ENCODE data around the gene CXCR5.

Gene CXCR5

DNA sequence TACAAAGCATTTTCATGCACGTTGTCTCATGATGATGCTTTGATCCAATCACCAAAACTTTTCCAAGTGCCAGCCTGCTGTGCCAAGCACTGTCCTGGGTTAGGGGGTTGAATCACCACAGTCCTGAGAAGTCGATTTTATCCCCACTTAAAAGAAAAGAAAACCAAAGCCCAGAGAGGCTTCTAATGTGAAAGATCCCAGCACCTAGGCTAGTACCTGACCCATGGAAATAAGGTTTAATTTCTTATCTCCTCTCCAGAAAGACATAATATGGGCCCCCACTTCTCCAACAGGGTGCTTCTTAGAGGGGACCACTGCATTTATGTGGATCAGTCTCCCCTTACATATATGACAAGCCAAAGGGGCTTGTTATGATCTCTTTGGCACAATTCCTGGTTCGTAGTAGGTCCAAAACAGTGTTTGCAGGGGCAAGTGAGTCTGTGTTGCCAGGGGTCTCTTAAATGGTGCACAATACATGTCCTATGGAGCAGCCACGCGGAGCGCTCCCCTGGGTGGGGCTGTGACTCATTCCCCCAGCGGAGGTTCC is 43.9 kb downstream of the CXCR5 start:
- no peak for DNase-seq (ENCODE audit: low read depth)

DNA sequence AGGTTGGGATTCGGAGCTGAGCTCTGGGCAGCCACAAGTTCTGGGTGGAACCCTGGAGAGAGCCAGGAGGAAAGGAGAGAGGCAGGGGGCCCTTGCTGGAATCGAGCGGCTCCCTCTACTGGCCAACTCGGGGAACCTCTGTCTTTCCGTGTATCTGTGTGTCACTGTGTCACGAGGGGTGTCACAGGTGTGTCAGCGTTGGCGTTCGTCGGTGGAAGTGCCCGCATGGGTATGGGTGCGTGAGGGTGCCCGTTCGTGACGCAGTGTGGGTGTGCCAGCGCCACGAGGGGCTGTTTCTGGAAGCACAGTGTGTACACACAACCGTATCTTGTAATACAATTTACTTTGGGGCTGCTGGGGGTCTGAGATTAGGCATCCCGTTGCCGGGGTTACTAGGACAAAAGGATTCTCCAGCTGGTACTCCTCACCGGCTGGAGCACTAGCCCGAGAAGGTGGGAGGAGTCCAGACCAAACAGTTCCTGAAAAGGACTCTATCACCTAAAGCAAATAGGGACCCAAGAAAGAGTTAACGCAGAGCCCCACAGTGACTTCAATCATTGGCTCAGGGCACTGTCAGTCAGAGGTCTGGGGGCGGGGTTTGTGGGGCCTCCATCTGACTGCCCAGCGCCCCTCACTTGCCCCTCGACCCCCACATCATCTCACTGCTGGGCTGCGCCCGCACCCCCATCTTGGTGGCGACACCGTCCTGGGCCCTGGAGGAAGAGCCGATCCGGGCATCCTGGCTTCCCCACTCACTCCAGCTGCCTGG is 44.6 kb downstream of the CXCR5 start:
- peak; percentile 91 for DNase-seq (ENCODE audit: low read depth)

DNA sequence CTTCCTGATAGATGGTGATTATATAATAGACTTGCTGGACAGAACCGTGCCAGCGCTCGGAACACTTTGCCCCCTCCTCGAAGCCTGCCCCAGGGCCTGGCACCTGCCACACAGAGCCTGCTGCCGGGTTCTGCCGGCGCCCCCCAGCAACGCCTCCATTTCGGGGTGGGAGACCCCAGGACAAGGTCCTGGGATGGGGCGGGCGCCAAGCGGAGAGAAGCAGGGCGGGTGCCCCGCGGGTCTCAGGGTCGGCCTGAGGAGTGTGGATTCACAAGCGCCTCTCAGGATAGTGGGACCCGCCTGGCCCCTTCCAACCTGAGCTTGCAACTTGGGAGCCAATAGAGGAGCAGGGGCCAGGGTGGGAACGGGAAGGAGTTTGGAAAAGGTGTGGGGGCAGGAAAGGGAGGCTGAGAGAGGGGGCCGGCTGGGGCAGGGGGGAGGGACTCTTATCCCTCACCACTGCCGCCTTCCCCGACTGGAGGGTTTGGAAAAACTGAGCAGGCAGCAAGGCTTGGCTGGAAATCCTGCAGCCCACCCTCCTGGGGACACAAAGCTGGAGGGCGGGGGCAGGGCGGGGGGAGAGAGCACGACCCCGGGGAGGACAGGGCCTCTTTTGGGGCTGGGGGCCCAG is 45.3 kb downstream of the CXCR5 start:
- DNase-seq (ENCODE audit: low read depth): peak; percentile 41

DNA sequence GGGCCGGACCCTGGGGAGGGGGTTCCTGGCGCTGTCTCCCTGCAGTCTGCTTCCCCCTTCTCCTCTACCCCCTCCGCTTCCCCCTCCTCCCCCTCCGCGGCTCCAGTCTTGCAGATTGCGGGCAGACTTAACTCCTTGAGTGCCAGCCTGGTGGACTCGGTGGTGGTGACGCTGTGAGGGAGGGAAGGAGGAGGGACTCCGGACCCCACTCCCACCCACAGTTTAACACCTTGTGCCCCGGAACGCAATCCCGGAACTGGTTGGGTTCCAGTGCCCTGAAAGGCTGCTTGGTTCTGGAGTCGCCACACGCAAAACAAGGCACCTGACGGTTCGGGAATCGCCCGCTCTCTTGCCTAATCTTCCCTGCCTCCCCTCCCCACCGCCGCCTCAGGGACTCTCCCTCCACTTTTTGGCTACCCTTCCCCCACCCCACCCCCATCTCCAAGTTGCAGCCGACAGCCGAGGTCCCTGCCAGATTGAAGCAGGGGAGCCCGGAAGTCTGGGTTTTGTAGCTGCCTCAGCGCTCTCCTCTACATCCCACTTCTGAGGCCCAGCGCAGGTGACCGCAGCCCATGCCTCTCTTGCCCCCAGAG is 45.9 kb downstream of the CXCR5 start:
- DNase-seq (ENCODE audit: low read depth): peak; percentile 67

DNA sequence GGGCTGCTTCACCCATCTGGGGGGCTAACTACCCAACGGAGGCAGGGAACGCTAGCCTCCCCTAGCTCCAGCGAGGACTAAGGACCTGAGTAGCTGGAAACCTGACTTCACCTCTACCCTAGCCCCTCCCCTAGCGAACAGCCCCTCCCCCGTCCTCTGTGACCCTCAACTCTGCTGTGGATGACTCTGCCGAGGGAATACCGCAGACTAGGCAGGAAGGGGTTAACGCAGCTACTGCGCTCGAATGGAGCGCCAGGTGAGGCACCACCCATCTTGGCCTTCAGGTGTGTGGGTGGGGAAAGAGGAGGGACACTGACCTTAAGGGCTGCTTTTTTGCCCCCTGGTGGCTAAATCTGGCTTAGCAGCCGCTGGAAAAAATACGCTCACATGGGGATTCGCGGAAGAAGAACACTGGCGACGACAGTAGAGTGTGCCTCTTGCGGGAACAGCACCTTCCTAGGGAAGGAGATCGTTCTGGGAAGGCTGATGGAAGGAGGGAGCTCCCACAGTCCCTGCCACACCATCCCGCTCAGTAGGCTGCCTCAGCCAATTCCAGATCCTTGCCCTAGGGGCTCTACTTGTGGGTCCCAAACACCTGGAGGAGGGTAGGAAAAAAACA is 46.5 kb downstream of the CXCR5 start:
- DNase-seq (ENCODE audit: low read depth): peak; percentile 51

DNA sequence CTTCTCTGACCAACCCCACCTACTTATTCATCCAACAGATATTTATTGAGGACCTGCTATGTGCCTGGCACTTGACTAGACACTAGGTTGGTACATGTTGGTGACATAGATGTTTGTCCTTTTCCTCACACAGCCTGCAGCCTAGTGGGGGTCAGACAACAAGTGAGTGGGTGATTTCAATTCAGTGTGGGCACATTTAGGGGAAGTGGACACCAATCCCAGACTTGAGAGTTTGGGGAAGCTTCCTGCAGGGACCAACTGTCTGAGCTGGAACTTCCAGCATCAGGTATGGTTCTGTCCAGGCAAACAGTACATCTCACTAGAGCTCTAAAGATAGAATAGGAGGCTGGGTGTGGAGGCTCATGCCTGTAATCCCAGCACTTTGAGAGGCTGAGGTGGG is 47.9 kb downstream of the CXCR5 start:
- no peak for DNase-seq (ENCODE audit: low read depth)

DNA sequence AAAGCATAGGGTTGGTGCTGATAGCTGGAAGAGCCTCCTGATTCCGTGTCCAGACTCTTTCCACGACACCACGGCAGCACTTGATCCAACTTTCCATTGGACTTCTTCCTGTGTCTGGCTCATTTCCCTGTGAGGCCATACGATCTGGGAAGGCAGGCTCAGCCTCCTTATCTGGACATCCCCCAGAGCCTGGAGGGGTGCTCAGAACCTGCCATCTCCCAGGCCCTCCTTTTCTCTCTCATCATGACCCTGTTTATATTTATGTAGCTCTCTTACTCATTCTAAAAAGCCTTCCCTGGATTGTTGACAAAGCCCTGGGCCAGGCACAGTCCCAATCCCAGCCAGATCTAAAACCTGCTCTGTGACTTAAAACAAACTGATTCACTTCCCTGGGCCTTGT is 49.8 kb downstream of the CXCR5 start:
- no peak for DNase-seq (ENCODE audit: low read depth)

DNA sequence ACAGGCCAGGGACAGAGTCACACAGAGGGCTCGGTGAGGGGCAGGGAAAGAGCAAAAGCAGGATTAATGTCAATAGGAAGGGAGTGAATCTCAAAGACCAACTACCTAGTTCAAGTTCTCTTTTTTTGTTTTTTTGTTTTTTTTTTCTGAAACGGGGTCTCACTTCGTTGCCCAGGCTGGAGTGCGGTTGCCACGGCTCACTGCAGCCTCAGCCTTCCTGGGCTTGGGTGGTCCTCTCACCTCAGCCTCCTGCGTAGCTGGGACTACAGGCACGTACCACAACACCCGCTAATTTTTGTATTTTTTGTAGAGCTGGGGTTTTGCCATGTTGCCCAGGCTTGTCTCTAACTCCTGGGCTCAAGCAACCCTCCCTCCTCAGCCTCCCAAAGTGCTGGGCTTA is 51.7 kb downstream of the CXCR5 start:
- no peak for DNase-seq (ENCODE audit: low read depth)

DNA sequence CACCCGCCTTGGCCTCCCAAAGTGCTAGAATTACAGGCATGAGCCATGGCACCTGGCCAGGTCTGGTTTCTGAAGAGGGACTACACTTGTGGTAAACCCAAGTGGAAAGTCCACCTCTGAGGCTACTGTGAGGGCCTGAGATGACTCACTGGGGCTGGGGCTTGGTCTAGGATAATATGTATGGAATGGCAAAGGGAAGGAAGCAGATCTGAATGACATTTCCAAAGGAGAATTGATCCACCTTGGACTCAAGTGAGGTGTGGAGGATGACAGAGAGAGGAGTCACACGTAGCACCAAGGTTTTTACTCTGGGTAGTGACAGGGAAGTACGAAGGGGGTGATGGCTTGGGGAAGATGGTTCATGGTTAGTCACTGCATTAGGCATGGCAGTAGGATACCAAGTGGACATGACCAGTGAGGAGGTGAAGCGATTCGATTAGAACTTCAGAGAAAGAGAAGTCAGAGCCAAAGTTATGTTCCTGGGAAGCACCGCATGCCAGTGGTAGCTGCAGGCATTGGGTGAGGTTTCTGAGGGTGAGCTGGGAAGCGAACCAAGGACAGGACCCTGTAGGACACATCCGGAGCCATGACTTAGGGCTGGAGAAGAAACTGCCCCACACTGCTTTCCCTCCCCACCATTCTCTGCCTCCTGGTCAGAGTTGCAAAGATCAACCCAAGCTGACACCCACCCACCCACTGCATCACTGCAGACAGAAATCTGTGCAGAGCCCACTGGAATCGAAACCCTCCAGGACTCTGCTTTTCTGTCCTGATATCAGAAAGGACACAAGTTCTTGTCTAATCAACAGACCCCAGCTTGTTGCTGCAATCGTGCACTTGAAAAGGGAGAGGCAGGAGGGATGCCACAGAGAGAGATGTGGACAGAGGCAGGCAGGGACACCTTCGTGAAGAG is 55.1 kb downstream of the CXCR5 start:
- no peak for DNase-seq (ENCODE audit: low read depth)

DNA sequence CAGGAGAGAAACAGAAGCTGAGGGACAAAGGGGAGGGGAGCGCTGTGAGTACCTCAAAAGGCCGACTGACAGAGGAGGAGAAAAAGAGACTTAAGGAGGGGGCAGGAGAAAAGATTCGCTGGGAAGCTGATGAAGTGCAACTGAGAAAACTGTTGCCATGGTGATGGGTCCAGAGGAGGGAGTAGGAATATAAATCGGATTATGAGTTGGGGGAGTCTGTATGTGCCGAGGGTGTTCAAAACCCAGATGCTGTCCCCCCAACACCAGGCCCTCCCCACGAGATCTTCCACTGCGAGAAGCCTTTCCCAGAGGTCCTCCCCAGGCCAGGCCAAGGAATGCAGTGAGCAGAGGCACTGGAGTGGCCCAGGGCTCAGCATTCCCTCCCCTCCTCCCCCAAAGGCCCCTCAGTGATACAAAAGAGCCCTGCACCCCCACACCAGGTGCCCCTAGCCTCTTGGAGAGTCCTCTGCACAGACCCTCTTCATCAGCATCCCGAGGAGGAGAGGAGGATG is 55.8 kb downstream of the CXCR5 start:
- DNase-seq (ENCODE audit: low read depth): no peak

DNA sequence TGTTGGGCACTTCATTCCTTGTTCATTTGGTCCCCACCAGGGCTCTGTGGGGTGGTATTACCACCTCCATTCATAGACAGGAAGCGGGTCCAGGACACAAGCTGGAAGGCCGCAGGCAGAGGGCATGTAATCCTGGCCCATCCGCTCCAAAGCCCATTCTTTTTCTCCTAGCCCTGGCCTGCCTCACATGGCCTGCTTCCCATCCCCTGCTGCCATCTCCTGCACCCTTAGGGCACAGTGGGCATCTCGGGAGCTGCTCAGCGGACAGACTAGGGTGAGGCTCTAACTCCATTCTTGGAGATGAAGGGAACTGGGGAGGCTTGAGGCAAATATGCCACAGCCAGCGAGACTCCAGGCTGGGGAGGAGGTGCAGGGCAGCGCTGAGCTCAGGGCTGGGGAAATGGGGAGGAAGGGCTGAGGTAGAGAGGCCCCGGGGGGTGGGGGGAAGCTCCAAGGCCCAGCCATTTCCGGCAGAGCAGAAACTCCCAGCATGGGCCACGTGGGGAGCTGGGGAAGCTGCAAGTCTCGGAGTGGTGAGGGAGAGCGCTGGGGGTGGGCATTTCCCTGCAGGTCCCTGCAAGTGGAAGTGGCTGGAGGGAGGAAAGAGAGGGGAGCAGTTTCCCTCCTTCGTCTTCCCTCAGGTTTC is 56.4 kb downstream of the CXCR5 start:
- no peak for DNase-seq (ENCODE audit: low read depth)

DNA sequence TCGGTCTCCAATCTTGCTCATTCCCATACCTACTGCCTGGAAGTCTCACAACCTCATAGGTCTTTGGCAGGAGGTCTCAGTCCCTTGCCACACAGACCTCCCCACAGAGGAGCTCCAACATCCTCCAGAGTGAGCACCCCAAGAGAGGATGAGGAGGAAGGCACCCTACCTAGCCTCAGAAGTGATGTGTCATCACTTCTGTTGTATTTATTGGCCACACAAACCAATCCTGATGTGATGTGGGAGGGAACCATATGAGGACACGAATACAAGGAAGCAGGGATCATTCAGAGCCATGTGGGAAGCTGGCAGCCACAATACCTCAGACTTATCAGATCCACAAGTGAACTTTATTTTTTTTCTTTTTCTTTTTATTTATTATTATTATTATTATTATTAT is 63.4 kb downstream of the CXCR5 start:
- no peak for DNase-seq (ENCODE audit: low read depth)

Data from stromal cell of bone marrow (primary cell).